ENCODE data around the gene TMEM179.

DNA sequence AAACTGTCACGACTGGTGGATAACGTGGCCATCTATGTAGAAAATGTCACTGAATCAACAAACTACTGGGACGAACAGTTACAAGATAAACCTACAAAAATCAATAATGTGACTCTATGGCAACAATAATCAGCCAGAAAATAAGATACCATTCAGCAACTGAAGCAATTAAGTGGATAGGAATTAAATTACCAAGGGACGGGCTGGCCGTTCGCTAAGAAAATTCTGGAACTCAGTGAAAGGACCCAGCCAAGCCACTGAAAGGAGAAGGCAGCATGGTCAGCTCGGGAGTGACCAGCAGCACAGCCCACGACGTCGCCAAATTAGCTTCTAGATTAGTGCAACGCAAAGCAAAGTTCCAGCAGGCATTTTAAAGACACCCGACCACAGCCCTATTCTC, 33.6 kb upstream of the TMEM179 start:
- TF ChIP-seq, protein P1, sequence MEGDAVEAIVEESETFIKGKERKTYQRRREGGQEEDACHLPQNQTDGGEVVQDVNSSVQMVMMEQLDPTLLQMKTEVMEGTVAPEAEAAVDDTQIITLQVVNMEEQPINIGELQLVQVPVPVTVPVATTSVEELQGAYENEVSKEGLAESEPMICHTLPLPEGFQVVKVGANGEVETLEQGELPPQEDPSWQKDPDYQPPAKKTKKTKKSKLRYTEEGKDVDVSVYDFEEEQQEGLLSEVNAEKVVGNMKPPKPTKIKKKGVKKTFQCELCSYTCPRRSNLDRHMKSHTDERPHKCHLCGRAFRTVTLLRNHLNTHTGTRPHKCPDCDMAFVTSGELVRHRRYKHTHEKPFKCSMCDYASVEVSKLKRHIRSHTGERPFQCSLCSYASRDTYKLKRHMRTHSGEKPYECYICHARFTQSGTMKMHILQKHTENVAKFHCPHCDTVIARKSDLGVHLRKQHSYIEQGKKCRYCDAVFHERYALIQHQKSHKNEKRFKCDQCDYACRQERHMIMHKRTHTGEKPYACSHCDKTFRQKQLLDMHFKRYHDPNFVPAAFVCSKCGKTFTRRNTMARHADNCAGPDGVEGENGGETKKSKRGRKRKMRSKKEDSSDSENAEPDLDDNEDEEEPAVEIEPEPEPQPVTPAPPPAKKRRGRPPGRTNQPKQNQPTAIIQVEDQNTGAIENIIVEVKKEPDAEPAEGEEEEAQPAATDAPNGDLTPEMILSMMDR (IDR thresholded peaks at IDR 0.05), result no peak
- no peak for TF ChIP-seq POLR2A (IDR thresholded peaks at IDR 0.05)

Measured in esophagus squamous epithelium (tissue), 4 donors.